GM23248 (cell line): ENCODE measurements around the gene ARID5B.

Source experiments
- EZH2 ChIP-seq: fragments of 200-600 bp; sonication (generic); IDR thresholded peaks from 2 replicates; pipeline ENCODE4 v1.6.1; 2018; ENCODE audit warnings: antibody characterized with exemption, mild to moderate bottlenecking; ENCODE audit not compliant: insufficient read depth, poor library complexity, severe bottlenecking
- EZH2phosphoT487 ChIP-seq: fragments of 200-600 bp; sonication (generic); IDR thresholded peaks from 2 replicates; pipeline ENCODE4 v1.6.1; 2018; ENCODE audit warnings: antibody characterized with exemption, moderate library complexity, mild to moderate bottlenecking, low read depth; ENCODE audit not compliant: insufficient read depth

DNA sequence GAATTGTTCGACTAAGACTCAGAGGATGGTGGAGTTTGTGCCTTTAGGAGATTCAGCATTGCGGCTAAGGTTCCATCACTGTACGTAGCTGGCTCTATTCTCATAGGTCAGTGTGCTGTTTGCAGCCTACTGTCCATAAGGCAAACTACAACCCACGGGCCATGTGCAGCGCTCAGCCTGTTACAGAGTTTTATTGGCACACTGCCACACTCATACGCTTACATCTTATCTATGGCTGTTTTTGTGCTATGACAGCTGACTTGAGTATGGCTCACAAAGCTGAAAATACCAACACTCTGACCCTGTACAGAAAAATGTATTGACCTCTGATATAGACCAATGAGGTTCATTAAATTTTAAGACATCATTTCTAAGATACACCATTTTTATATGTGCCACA is 114.5 kb downstream of the ARID5B start:
- TF ChIP-seq EZH2phosphoT487 (no peak), EZH2 (no peak)
